Esophagus squamous epithelium (tissue), 5 donors: ENCODE measurements around the gene RBBP7. TPM values are rescaled to one million over a fixed set of nuclear protein-coding genes. Genes with fewer than 3 reads are reported as not detected.

ENCODE experiments used
- DNase-seq: peaks from one replicate; lab custom pipeline; 2025; lab: John Stamatoyannopoulos, UW
- H3K27ac ChIP-seq, 4 donors: fragments of 200-600 bp; sonication (generic); one replicate each; pipeline ENCODE4 v1.5.1; 2016 to 2019; ENCODE audit warnings: mild to moderate bottlenecking in 1 of 4
- H3K27me3 ChIP-seq, 4 donors: fragments of 200-600 bp; sonication (generic); 1 replicate in 3 of 4; 2 replicates in 1 of 4; pipeline versions ENCODE4 v1.5.1 to v1.6.0; 2017 to 2021; ENCODE audit warnings: antibody characterized with exemption in 1 of 4
- H3K36me3 ChIP-seq, 3 donors: fragments of 200-600 bp; sonication (generic); one replicate each; pipeline ENCODE4 v1.5.1; 2016 to 2019
- H3K4me1 ChIP-seq, 3 donors: fragments of 200-600 bp; sonication (generic); one replicate each; pipeline ENCODE4 v1.5.1; 2017 to 2019
- H3K4me3 ChIP-seq, 4 donors: fragments of 200-600 bp; sonication (generic); 1 replicate in 3 of 4; 2 replicates in 1 of 4; pipeline ENCODE4 v1.5.1; 2016 to 2019; ENCODE audit warnings: mild to moderate bottlenecking in 2 of 4, moderate library complexity in 1 of 4
- H3K9me3 ChIP-seq, 3 donors: fragments of 200-600 bp; sonication (generic); one replicate each; pipeline ENCODE4 v1.5.1; 2016 to 2019
- POLR2A ChIP-seq, 4 donors: fragments of 450-650 bp; IDR thresholded peaks; one replicate each; pipeline ENCODE4 v1.6.1; 2017; ENCODE audit warnings: antibody characterized with exemption in 4 of 4, mild to moderate bottlenecking in 4 of 4, moderate library complexity in 3 of 4
- WGBS, 2 donors: methylation state at CpG; one replicate each; pipeline ENCODE4 v1.1.5; 2018; 5-methylcytosine and 5-hydroxymethylcytosine counted together
- intact Hi-C: fragments of 100-400 bp; cut with DNase I; formaldehyde crosslinking; loops from one replicate; pipeline ENCODE4 v1.15.0; 2022
- total RNA-seq, 4 donors: library from RNA; depleted of rRNA; stranded (reverse); fragments of >200 nt; gene quantifications; one replicate each; pipeline ENCODE4 v1.1.0, GENCODE V29; 2016
- TF ChIP-seq, protein P1 (sequence below), 6 experiments: fragments of 450-650 bp in 4 of 6; fragments of 200-600 bp in 2 of 6; sonication (generic) in 2 of 6; IDR thresholded peaks; one replicate each; pipeline ENCODE4 v1.5.1; 2016 to 2019; ENCODE audit warnings: antibody characterized with exemption in 6 of 6, mild to moderate bottlenecking in 4 of 6, moderate library complexity in 4 of 6
- donor health status: DM: yes; HTN: yes; CAD: no.

Gene RBBP7
- total RNA-seq, 4 donors from 2014 or later: 41.1 to 91.9 (median 74.1) TPM

DNA sequence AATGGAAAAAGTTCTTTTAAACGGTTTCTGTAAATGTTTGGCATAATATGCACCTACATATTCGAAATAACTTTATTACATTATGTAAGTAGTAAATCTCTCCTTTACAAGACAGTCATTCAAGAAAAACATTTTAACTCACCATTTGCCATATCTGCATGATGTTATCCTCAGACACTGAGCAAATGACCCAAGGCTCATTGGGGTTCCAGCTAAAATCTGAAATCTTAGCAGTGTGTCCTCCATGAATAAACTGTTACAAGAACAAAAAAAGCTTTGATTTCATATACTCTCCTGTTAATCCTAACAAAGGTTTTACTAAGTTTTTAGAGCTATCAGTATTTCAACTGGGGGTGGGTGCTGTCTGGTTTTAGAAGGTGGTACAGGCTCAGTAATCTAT lies 24.5 kb downstream of the RBBP7 start:
- peaks cover 4 to 82% (median 7%) of the 10 kb centered on the region in 3 donors for H3K36me3 ChIP-seq
- no peaks in the 10 kb centered on the region for H3K27me3 ChIP-seq
- H3K4me1 ChIP-seq: no peaks in the 10 kb centered on the region
- no peak for DNase-seq
- H3K4me3 ChIP-seq: no peak overlapping the region
- TF ChIP-seq, protein P1, sequence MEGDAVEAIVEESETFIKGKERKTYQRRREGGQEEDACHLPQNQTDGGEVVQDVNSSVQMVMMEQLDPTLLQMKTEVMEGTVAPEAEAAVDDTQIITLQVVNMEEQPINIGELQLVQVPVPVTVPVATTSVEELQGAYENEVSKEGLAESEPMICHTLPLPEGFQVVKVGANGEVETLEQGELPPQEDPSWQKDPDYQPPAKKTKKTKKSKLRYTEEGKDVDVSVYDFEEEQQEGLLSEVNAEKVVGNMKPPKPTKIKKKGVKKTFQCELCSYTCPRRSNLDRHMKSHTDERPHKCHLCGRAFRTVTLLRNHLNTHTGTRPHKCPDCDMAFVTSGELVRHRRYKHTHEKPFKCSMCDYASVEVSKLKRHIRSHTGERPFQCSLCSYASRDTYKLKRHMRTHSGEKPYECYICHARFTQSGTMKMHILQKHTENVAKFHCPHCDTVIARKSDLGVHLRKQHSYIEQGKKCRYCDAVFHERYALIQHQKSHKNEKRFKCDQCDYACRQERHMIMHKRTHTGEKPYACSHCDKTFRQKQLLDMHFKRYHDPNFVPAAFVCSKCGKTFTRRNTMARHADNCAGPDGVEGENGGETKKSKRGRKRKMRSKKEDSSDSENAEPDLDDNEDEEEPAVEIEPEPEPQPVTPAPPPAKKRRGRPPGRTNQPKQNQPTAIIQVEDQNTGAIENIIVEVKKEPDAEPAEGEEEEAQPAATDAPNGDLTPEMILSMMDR (IDR thresholded peaks at IDR 0.05): no peak
- H3K27ac ChIP-seq: no peak overlapping the region
- intact Hi-C loops: no loop called here
- no peaks in the 10 kb centered on the region for H3K9me3 ChIP-seq
- 56 to 73% methylated on average over 2 of the region's 2 CpGs for WGBS, 2 donors

DNA sequence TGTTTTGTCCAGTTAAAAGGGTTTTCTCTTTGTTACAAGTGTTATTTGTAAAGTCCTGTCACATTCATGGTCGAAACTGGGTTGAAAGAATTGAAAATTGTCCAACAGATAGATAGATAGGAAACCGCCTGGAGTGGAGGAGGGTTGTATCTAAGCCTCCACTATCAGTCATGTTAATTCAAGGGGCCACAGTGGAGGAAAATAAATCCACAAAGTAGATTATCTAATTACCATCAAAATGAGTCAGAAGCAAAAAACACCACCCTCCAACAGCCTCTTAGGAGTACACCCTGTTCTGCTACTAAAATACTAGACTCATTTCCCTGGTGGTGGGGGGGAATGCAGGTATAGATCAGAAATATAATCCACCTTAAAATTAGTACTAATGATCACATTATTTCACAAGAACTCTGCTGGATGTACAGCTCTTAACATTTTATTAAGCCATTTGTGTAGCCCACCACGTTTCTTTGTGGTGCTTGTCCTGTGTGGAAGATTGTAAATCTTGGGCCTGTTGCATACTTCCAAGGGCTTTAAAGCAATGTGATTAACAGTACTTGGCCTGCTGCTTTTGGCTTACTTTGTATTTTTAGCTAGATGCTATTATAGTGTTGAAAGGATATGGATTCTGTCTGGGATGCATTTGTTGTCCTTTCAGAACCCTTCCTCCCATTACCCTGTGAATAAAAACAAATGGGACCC lies 26.8 kb downstream of the RBBP7 start:
- DNase-seq: no peak
- intact Hi-C loops: no loop called here
- TF ChIP-seq, protein P1 (IDR thresholded peaks at IDR 0.05): no peak
- no peak for TF ChIP-seq POLR2A (IDR thresholded peaks at IDR 0.05)
- Histone ChIP-seq H3K4me3 (no peak overlapping the region), H3K9me3 (no peaks in the 10 kb centered on the region), H3K27me3 (no peaks in the 10 kb centered on the region), H3K4me1 (peaks cover 0 to 21% (median 0%) of the 10 kb centered on the region in 3 donors), H3K27ac (no peak overlapping the region), H3K36me3 (peaks cover 4 to 79% (median 7%) of the 10 kb centered on the region in 3 donors)
- 60 to 70% methylated on average over 1 to 3 of the region's 3 CpGs for WGBS, 2 donors

DNA sequence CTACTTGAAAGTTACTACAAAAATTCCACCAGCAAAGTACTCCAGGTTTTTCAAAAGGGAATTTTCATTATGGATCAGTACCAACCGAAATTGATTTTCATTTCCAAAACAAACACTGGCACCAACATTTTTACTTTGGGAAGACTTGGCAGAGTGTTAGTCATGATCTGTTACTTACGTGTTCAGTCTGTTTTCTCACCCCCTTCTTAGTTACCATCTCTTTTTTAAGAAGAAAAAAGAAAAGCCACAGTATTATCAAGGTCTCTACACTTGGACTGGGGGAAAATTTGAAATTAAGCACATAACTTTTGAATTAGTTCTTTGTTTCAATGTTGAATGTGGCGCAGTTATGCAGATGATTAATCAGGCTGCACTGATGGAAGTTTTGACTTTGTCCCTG lies 27.5 kb downstream of the RBBP7 start:
- no peaks in the 10 kb centered on the region for H3K27me3 ChIP-seq
- no peaks in the 10 kb centered on the region for H3K9me3 ChIP-seq
- TF ChIP-seq, protein P1 (IDR thresholded peaks at IDR 0.05): no peak
- TF ChIP-seq POLR2A (IDR thresholded peaks at IDR 0.05): no peak
- H3K4me1 ChIP-seq: peaks cover 0 to 22% (median 0%) of the 10 kb centered on the region in 3 donors
- no peak for DNase-seq
- WGBS, 2 donors: 71 to 76% methylated on average over 3 of the region's 3 CpGs
- no peak overlapping the region for H3K4me3 ChIP-seq
- intact Hi-C loops: no loop called here
- no peak overlapping the region for H3K27ac ChIP-seq
- H3K36me3 ChIP-seq: peaks cover 4 to 78% (median 7%) of the 10 kb centered on the region in 3 donors

DNA sequence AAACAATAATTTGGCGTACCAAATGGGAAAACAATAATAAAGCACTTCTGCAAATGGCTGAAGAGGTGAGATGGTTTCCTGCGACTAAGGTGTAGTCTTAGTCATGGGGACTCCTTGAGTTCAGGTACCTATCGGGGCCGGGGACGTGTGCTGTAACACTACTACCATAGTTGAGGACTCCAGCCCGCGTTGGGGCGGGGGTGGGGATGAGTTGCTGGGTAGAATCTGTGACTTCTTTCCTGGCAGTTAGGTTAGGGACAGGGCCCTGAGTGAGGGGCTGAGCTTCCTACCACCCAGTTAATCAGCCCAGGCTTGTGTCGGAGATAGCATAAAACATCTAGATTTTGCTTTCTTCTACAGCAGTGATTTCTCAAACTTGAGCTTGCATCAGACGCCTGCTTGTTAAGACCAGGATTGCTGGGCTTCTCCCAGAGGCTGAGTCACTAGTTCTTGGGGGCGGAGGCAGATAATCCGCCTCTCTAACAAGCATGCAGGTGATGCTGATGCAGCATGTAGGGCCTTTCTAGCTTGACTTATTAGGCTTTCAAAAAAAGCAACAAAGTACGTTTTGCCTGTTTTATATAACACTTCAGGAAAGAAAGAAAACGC lies 30.2 kb downstream of the RBBP7 start:
- intact Hi-C loops: no loop called here
- H3K4me3 ChIP-seq: no peak overlapping the region
- H3K9me3 ChIP-seq: no peaks in the 10 kb centered on the region
- no peak for DNase-seq
- TF ChIP-seq, protein P1 (IDR thresholded peaks at IDR 0.05): no peak
- TF ChIP-seq POLR2A (IDR thresholded peaks at IDR 0.05): no peak
- no peaks in the 10 kb centered on the region for H3K27me3 ChIP-seq
- H3K36me3 ChIP-seq: peaks cover 0 to 70% (median 0%) of the 10 kb centered on the region in 3 donors
- 54 to 70% methylated on average over 4 to 12 of the region's 14 CpGs for WGBS, 2 donors
- H3K4me1 ChIP-seq: peaks cover 0 to 22% (median 0%) of the 10 kb centered on the region in 3 donors
- H3K27ac ChIP-seq: peak overlapping the region in 2 of 4 donors; percentile 44 to 57

DNA sequence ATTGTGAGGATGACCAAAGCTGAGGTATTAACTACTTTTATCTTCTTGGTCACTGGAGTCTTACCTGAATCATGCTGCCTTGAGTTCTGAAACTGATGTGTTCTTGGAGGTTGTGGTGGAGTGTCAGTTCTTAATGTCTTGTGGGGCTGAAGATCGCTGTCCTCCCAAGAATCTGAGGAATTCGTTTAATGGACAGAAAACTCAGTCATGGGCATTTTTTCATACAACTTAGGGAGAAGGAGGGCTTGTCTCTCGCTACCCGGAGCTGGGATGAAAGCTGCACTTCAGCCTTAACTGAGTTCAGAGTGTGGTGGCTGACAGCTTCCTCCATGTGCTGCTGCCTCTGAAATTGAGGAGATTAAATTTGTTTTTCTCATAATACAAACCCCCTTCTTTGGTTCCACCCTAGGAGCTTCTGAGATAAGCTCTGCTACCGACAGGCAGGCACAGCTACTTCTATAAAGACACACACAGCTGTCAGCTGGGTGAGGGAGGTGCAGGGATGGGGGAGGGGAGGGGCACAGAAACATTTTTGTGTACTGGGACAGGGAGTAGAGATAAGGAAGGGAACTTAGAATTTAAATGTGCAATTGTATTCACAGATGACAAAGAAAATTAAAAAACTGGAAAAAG lies 30.8 kb downstream of the RBBP7 start:
- Histone ChIP-seq H3K4me3 (no peak overlapping the region), H3K4me1 (peaks cover 0 to 22% (median 0%) of the 10 kb centered on the region in 3 donors), H3K36me3 (peaks cover 0 to 70% (median 0%) of the 10 kb centered on the region in 3 donors), H3K9me3 (no peaks in the 10 kb centered on the region), H3K27me3 (no peaks in the 10 kb centered on the region), H3K27ac (peak overlapping the region in 1 of 4 donors; percentile 44)
- DNase-seq: no peak
- WGBS, 2 donors: 80 to 85% methylated on average over 1 to 4 of the region's 5 CpGs
- no peak for TF ChIP-seq POLR2A (IDR thresholded peaks at IDR 0.05)
- TF ChIP-seq, protein P1 (IDR thresholded peaks at IDR 0.05): no peak
- intact Hi-C loops: no loop called here
